ENCODE measurements around the gene DLG2.

The DLG2 gene

DNA sequence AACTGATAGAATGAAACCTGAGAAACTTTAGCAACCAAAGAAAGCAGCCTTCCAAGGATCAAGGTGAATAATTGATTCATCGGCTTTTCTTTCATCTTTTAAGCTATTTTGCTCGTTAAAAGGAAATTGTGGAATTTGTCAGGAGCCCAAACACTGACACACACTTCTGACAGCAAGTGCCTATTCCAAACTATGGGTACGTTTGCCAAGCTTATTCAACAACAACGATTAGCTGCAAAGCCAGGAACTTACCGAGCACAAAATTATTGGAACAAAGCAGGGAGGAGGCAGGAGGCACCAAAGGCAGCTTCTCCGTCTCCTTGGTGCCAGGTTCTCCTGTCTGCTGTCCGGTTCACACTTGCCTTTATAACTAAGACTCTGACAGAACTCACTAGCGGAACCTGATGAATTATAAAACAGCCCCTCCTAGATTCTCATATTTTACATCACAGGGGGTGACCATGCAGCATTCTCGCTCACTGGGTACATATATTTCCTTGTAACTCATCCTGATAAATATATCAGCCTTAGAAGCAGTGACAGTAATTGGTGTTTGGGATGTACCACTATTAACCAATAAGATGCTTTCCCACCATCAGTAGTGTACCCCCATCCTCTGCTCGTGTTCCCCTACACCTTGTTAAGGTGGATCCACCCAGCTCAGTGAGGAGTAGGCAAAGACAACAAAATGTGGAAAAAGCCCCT is 1945.1 kb downstream of the DLG2 start:
- DNase-seq: no peak

DNA sequence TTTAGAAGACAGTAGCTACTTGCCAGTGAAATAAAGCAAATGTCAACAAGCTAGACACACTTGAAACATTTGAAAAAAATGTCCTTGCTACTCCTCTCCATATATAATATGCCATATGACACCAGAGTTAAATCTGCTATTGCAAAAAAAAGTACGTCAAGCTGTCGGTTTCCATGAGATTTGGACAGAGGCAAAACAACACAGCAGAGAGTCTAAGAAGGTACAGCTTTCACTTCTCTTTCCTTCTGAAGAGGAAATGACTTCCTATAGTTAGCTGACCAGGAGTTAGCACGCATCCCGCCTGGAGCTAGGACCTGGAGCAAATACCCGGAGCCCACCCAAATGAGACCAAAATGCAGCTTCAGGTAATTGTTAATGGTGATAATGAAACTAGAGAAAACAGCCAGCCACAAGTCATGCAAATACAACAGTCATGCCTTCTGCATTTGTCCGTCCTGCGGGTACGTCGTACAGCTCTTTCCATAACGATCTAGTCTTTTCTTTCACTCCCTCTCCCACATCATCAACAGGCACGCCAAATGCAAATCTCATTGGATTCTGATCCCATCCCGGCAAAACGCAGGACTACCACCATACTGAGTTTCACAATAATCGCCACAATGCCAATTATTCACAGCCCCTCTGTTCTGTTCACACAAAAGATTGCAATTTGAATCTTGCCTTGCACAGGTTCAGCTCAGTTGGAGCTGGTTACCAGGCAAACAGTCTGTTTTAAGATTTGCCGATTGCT is 1945.9 kb downstream of the DLG2 start:
- DNase-seq: no peak

DNA sequence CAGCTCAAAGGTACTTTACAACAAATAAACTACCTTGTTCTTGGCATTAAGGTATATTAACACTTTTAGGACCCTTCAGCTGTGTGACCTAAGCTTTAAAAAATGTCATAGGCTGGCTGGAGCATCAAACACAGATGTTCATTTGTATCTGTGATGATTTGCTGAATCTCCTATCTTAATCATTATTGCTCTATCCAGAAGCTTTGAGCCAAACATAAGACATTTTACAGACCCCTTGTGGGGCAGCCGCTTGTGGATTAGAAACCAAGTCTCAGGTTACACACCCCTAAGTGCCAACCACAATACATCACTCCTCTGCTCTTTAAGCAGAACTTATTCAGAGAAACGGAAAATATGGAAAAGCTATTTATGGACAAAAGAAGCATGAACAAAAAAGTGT is 1946.8 kb downstream of the DLG2 start:
- no peak for DNase-seq

DNA sequence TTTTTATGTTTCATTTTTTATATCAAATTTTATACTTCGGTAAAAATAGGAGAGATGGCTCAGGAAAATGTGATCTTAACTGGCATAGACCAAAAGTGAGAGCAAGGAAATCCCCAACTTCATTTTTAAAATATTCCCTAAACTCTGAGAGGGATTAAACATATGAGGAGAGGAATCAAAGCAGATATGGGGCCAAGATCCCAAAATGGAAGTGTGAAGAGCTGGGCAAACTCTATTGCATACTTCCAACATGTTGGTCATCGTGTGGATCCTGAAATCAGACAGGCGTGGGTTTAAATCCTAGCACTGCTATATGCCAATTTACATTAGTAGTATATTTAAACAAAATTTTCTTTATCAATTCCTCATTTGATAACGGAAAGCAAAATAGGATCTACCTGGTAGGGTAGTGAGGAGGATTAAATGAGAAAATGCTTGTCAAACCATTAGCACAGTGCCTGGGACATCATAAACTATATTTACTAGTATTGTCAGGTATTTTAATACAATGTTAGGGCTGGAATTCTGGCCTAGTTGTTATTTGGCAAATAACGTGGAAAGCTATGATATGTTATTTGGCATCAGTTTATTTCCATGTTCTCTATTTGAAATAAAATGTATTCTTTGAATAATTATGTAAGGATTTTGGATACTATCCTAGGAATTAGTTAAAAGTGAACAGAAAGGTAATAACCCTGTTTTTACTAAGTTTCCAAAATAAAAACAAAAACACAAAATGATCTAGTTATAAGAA is 1948.1 kb downstream of the DLG2 start:
- no peak for DNase-seq

DNA sequence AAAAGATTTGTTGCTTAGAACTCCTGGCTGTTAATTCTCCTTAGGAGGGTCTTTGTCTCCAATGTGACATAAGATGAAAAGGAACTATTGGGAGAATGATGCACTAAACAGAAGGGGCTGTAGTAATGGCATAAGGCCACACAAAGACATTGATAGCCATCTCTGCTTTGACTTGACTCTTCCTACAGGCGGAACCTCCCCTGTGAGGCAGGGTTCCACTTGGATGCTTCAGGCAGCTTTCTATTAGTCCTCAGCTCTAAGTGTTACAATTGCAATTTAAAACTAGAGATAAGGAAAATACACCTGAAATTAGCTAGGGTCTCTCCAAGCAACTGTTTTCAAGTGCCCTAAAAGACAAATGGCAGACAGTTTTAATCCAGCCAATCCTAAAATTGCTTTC is 1949.4 kb downstream of the DLG2 start:
- no peak for DNase-seq

DNA sequence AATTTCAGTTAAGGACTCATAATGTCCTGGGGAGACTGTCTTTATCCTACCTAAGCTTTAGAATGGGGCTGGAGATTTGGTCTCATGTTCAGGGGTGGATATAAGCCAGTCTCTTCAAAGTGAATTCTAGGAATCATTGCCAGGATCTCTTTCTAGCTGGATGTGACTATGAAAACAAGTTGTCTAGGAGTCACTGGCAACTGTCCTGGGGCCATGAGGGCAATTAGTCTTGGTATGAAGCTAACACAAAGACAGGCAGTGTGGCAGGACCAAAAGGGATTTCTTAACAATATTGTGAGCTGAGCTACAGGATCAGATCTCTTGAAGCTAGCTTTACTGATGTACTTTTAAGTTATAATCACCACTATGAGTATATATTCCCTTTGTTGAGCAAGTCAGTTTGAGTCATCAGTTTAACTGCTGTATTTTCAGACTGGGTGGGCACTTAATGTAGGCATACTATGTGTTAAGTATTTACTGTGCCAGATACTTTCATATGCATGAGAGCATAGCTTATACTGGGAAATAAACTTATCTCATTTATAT is 1951.0 kb downstream of the DLG2 start:
- no peak for DNase-seq

GRCh38 chr11:83674102-83674896 is 1952.8 kb downstream of the DLG2 start:
- no peak for DNase-seq

GRCh38 chr11:83671289-83671688 is 1955.9 kb downstream of the DLG2 start:
- no peak for DNase-seq

DNA sequence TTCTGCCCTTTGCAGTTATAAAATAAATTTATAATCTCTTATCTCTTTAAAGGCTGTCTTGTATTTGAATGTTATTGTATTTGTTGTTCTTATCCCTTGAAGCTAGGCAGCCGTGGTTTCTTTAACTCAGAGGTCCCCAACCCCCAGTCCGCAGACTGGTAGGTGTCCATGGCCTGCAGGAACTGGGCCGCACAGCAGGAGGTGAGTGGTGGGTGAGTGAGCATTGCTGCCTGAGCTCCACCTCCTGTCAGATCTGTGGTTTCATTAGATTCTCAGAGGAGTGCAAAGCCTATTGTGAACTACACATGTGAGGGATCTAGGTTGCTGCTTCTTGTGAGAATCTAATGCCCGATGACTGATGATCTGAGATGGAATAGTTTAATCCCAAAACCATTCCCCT is 1961.0 kb downstream of the DLG2 start:
- DNase-seq: no peak

GRCh38 chr11:83663988-83664387 is 1963.2 kb downstream of the DLG2 start:
- DNase-seq: no peak

GRCh38 chr11:83663446-83663845 is 1963.7 kb downstream of the DLG2 start:
- no peak for DNase-seq

- no peak for DNase-seq
Measured at GRCh38 chr11:83662494-83662893, 1964.7 kb downstream of the DLG2 start.

GRCh38 chr11:83661491-83662350 is 1965.4 kb downstream of the DLG2 start:
- no peak for DNase-seq

DNA sequence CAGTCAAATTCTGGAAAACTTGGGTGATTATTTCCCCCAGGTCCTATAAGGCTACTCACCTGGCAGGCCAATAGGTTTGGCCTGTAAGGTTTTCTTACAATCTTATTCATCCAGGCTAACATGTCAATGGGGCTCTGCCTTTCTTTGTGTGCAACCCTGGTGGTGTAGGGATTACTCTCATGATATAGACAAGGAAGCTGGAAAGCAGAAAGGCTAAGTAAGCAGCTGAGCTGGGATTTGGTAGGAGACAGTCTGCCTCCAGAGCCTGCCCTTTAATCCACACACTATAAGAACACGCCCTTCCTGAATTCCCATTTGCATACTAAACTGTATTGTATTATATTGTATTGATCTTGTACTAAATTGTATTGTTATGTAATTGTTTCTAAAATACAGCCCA is 1967.7 kb downstream of the DLG2 start:
- no peak for DNase-seq

DNA sequence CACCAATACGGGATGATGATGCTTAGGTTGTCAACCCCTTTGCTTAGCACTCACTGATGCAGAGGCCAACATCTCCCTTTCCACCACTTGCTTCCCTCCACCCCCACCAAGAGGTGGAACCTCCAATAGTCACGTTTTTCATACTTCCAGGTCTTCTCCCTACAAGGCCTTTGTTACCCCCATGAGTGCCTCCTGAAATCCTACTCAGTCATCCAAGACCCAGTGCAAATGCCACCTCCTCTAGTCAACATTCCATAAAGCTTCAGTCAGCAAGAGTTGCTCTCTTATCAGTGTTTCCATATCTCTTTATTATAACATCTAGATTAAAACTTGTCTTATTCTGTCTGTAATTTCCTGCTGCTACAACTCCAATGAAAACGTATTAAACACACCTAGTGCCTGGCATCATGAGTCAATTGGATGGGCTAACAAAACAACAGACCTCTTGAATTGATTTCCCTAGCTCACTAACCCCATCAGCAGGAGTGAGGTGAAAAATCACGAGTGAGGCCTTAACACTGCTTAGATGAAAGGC is 1970.3 kb downstream of the DLG2 start:
- no peak for DNase-seq

GRCh38 chr11:83655976-83656375 is 1971.2 kb downstream of the DLG2 start:
- no peak for DNase-seq

GRCh38 chr11:83649528-83649855 is 1977.7 kb downstream of the DLG2 start:
- no peak for DNase-seq

DNA sequence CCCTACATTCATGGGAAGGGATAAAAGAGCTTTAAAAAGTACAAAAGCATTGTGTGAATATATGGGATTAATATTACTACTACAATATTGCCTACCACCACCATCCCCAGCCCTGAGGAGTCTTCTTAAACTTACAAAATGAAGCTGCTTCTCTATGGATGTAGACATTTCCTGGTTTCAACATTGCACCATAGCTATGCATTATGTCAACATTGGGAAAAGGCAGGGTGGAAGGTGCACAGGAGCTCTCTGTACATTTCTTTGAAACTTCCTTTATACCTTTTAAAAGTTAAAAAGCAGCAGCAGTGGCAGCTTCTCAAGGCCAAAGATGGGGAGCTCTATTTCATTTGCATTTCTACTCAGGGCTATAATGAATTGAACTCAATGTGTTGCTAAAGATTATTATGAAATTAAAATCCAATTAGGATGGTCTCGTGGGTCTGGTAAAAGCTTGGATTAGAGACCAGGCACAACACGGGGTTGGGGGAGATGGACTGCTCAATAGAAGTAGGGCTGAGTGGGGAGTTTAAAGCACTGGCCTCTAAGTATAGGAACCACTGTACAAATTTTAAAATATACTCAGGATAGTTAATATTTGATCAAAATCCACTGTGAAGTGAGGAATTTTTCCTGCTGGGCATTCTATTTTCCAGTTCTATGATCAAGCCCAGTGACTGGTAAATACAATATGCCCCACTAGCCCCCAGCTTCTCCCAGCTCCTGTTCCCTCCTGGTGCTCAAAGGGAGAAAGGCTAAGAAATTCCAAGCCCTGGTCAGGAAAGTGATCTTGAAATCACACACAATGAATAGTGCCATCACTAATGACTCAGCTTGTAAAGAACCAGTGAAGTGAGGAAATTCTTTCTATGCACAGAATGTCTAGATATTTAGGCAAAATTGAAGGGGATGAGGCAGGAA is 1978.3 kb downstream of the DLG2 start:
- no peak for DNase-seq

- no peak for DNase-seq
Measured at GRCh38 chr11:83645561-83645960, 1981.6 kb downstream of the DLG2 start.

- DNase-seq: no peak
Measured at GRCh38 chr11:83643115-83643514, 1984.0 kb downstream of the DLG2 start.

DNA sequence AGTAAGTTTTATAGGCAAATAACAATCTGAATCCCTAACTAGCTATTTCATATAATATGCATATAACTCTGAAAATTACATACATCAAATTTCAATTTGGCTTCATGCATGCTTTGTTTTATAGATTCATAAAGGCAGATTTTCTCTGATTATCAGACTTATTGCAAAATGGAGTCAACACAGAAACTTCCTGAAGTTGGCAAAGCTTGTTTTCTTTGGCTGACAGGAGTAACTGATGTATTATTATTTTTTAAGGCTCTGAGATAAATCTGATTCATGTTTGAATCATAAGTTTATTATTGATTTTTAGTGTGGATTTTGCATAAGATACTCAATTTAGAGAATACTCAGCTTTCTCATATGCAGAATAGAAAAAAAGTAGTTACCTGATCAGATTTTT is 1984.6 kb downstream of the DLG2 start:
- DNase-seq: no peak
